ENCODE results near the gene MYCN. TPM values are rescaled to one million over a fixed set of nuclear protein-coding genes. Genes with fewer than 3 reads are reported as not detected.

The MYCN gene
- total and polyA plus RNA-seq, 2 of the 4 experiments (the other 2 are of a cell fraction) = not detected

- no peak overlapping the region for H2BK120ac ChIP-seq (ENCODE audit: low read depth, low read length)
- DNase-seq (no peak), ATAC-seq (ENCODE audit: low read depth) (no peak)
- H4K20me1 ChIP-seq (ENCODE audit: insufficient read depth, low read length) = no peaks in the 10 kb centered on the region
- H3K4me2 ChIP-seq (ENCODE audit: low read depth, low read length) = no peak overlapping the region
- no peak overlapping the region for H3K4ac ChIP-seq (ENCODE audit: low read depth, low read length)
- H4K5ac ChIP-seq (ENCODE audit: low read depth, low read length) = no peak overlapping the region
- H3K79me1 ChIP-seq (ENCODE audit: low read depth in 1 of 2, low read length in 2 of 2) = no peaks in the 10 kb centered on the region
- H3K27me3 ChIP-seq (ENCODE audit: control insufficient read depth, insufficient read depth, low read length) = no peaks in the 10 kb centered on the region
- no CpG with 5 or more reads among the region's 7 CpGs for WGBS, 2 experiments (ENCODE audit: extremely low coverage in 2 of 2, insufficient read length in 1 of 2)
- no peak overlapping the region for H3K23ac ChIP-seq (ENCODE audit: low read depth, low read length)
- in situ Hi-C loops (cut with MboI; ENCODE audit: low sequenced_read_pairs) = no loop called here
- ChIA-PET POLR2A (ENCODE audit: unreplicated experiment) (no interaction called here), CTCF (interaction anchor here (0.6 kb wide), 1 partner anchor 62 kb away, joined by 3 read pairs; no protein-coding TSS in a partner anchor)
- no peak overlapping the region for H2AFZ ChIP-seq (replicated peaks; ENCODE audit: low read length, poor library complexity)
- no peak overlapping the region for H3K4me3 ChIP-seq (ENCODE audit: insufficient read depth, low read depth, low read length)
- no peak overlapping the region for H2BK20ac ChIP-seq (ENCODE audit: low read depth, low read length)
- TF ChIP-seq SMC3 (IDR thresholded peaks at IDR 0.05; ENCODE audit: low read depth, low read length) (no peak), CEBPB (IDR thresholded peaks at IDR 0.05; ENCODE audit: low read depth, low read length) (no peak), NFE2L2 (IDR thresholded peaks at IDR 0.05; ENCODE audit: low read depth, low read length) (no peak), FOS (IDR thresholded peaks at IDR 0.05; ENCODE audit: low read depth, low read length) (no peak), POLR2A (IDR thresholded peaks at IDR 0.05; ENCODE audit: low read depth, low read length) (no peak), RCOR1 (IDR thresholded peaks at IDR 0.05; ENCODE audit: insufficient replicate concordance, low read length) (no peak), MAZ (IDR thresholded peaks at IDR 0.05; ENCODE audit: borderline replicate concordance, low read depth, low read length) (no peak), MXI1 (IDR thresholded peaks at IDR 0.05; ENCODE audit: borderline replicate concordance, low read depth, low read length) (no peak), RAD21 (IDR thresholded peaks at IDR 0.05; ENCODE audit: low read length) (no peak)
- no peak overlapping the region for H3K9ac ChIP-seq (ENCODE audit: low read depth, low read length)
- H3K36me3 ChIP-seq (ENCODE audit: control insufficient read depth, insufficient read depth, low read length) = no peaks in the 10 kb centered on the region
- intact Hi-C loops (cut with micrococcal nuclease) = no loop called here
- no peaks in the 10 kb centered on the region for H3K9me1 ChIP-seq (ENCODE audit: insufficient read depth, low read length)
- no peak overlapping the region for H3K27ac ChIP-seq (ENCODE audit: insufficient read depth, low read length)
- dilution Hi-C loops (cut with HindIII; ENCODE audit: low sequenced_read_pairs, unreplicated experiment) = no loop called here
- no peak overlapping the region for H4K8ac ChIP-seq (ENCODE audit: low read depth in 2 of 2, low read length in 2 of 2)
- peaks cover 22% of the 10 kb centered on the region for H3K9me3 ChIP-seq (ENCODE audit: control insufficient read depth, insufficient read depth, low read length)
- H2BK5ac ChIP-seq (ENCODE audit: low read depth, low read length, poor library complexity, severe bottlenecking) = no peak overlapping the region
- no TSS peak for BruUV-seq (replicated peaks)
- H2AK5ac ChIP-seq (ENCODE audit: low read depth, low read length) = no peak overlapping the region
- H2AK9ac ChIP-seq (replicated peaks; ENCODE audit: low read depth, low read length, poor library complexity) = no peak overlapping the region
- no peak overlapping the region for H2BK15ac ChIP-seq (ENCODE audit: low read depth, low read length)
- no peak overlapping the region for H4K91ac ChIP-seq (ENCODE audit: insufficient read depth, low read depth, low read length)
- H3K4me1 ChIP-seq (ENCODE audit: control insufficient read depth, insufficient read depth, low read length) = no peaks in the 10 kb centered on the region
- no peak overlapping the region for H3K14ac ChIP-seq (replicated peaks; ENCODE audit: low read depth, low read length)
- no peak overlapping the region for H3K56ac ChIP-seq (ENCODE audit: extremely low read depth, insufficient read depth, low read length)
- H3K18ac ChIP-seq (ENCODE audit: low read depth, low read length) = no peak overlapping the region
Observed at GRCh38 chr2:15964936-15965563, 24.7 kb downstream of the MYCN start.
